IMR-90 (cell line): ENCODE measurements around the gene CXCL6. TPM values are rescaled to one million over a fixed set of nuclear protein-coding genes. Genes with fewer than 3 reads are reported as not detected.

Experiments
- ATAC-seq: fragments of 200-7000 bp; cut with Tn5 transposase; 2 replicates; pipeline ENCODE4 v1.9.1; 2020; ENCODE audit warnings: low read depth, mild to moderate bottlenecking, moderate library complexity
- BruUV-seq: library from RNA; stranded (reverse); fragments of 400-500 nt; replicated peaks from 2 replicates; lab custom pipeline; 2021; lab: Mats Ljungman, UMichigan
- CTCF ChIA-PET: fragments of 300-600 bp; formaldehyde crosslinking; extraction: SDS; loops from one replicate; lab custom pipeline; 2021; ENCODE audit warnings: antibody characterized with exemption; lab: Yijun Ruan, JAX
- POLR2A ChIA-PET: fragments of 300-600 bp; sonication (Branson Sonifier 250); formaldehyde crosslinking; loops from one replicate; lab custom pipeline; 2022; ENCODE audit warnings: antibody characterized with exemption; ENCODE audit not compliant: unreplicated experiment; lab: Charles Lee
- DNase-seq: peaks from one replicate; pipeline ENCODE4 v3.0.0; 2013
- H2AFZ ChIP-seq: replicated peaks from 2 replicates; pipeline ENCODE3; 2013; ENCODE audit warnings: low read length, mild to moderate bottlenecking; ENCODE audit not compliant: poor library complexity
- H2AK5ac ChIP-seq: 2 replicates; pipeline ENCODE4 v1.6.1; 2013; ENCODE audit warnings: low read depth, low read length, inconsistent platforms
- H2AK9ac ChIP-seq: replicated peaks from 2 replicates; pipeline ENCODE3; 2013; ENCODE audit warnings: mild to moderate bottlenecking, low read depth, low read length, moderate library complexity; ENCODE audit not compliant: poor library complexity
- H2BK120ac ChIP-seq: 2 replicates; pipeline ENCODE4 v1.6.1; 2013; ENCODE audit warnings: low read depth, low read length, inconsistent platforms
- H2BK15ac ChIP-seq: 3 replicates; pipeline ENCODE4 v1.6.1; 2013; ENCODE audit warnings: low read depth, low read length, inconsistent platforms
- H2BK20ac ChIP-seq: 2 replicates; pipeline ENCODE4 v1.6.1; 2013; ENCODE audit warnings: low read depth, mild to moderate bottlenecking, inconsistent platforms, low read length, moderate library complexity
- H2BK5ac ChIP-seq: 2 replicates; pipeline ENCODE4 v1.6.1; 2013; ENCODE audit warnings: mild to moderate bottlenecking, low read depth, low read length, inconsistent platforms; ENCODE audit not compliant: poor library complexity, severe bottlenecking
- H3K14ac ChIP-seq: replicated peaks from 2 replicates; pipeline ENCODE4 v1.6.1; 2013; ENCODE audit warnings: low read depth, low read length, inconsistent platforms
- H3K18ac ChIP-seq: 2 replicates; pipeline ENCODE4 v1.6.1; 2013; ENCODE audit warnings: low read depth, low read length, control low read depth
- H3K23ac ChIP-seq: 2 replicates; pipeline ENCODE4 v1.6.1; 2013; ENCODE audit warnings: low read depth, low read length, inconsistent platforms
- H3K27ac ChIP-seq: 2 replicates; pipeline ENCODE4 v1.5.1; 2013; ENCODE audit warnings: mild to moderate bottlenecking, control low read depth, low read length; ENCODE audit not compliant: insufficient read depth
- H3K27me3 ChIP-seq: 2 replicates; pipeline ENCODE4 v1.6.1; 2013; ENCODE audit warnings: low read length; ENCODE audit not compliant: control insufficient read depth, insufficient read depth
- H3K36me3 ChIP-seq: 2 replicates; pipeline ENCODE4 v1.6.1; 2013; ENCODE audit warnings: low read length, mixed read lengths; ENCODE audit not compliant: control insufficient read depth, insufficient read depth
- H3K4ac ChIP-seq: 2 replicates; pipeline ENCODE4 v1.6.1; 2013; ENCODE audit warnings: low read depth, low read length, inconsistent platforms
- H3K4me1 ChIP-seq: 2 replicates; pipeline ENCODE4 v1.6.1; 2013; ENCODE audit warnings: low read length, mixed read lengths; ENCODE audit not compliant: control insufficient read depth, insufficient read depth
- H3K4me2 ChIP-seq: 2 replicates; pipeline ENCODE4 v1.6.1; 2013; ENCODE audit warnings: low read depth, mild to moderate bottlenecking, control low read depth, low read length, moderate library complexity
- H3K4me3 ChIP-seq: 2 replicates; pipeline ENCODE4 v1.5.1; 2013; ENCODE audit warnings: low read depth, mild to moderate bottlenecking, control low read depth, low read length, moderate library complexity; ENCODE audit not compliant: insufficient read depth
- H3K56ac ChIP-seq: 2 replicates; pipeline ENCODE4 v1.6.1; 2013; ENCODE audit warnings: low read length, inconsistent platforms; ENCODE audit not compliant: insufficient read depth; ENCODE audit errors: extremely low read depth
- H3K79me1 ChIP-seq, 2 experiments: 2 replicates each; pipeline ENCODE4 v1.6.1; 2013; ENCODE audit warnings: low read length in 2 of 2, inconsistent platforms in 1 of 2, low read depth in 1 of 2
- H3K9ac ChIP-seq: 2 replicates; pipeline ENCODE4 v1.6.1; 2013; ENCODE audit warnings: low read depth, low read length, control low read depth
- H3K9me1 ChIP-seq: 2 replicates; pipeline ENCODE4 v1.6.1; 2013; ENCODE audit warnings: low read length, inconsistent platforms; ENCODE audit not compliant: insufficient read depth
- H3K9me3 ChIP-seq: 2 replicates; pipeline ENCODE4 v1.6.1; 2013; ENCODE audit warnings: low read length; ENCODE audit not compliant: control insufficient read depth, insufficient read depth
- H4K20me1 ChIP-seq: 2 replicates; pipeline ENCODE4 v1.6.1; 2013; ENCODE audit warnings: low read length, inconsistent platforms; ENCODE audit not compliant: insufficient read depth
- H4K5ac ChIP-seq: 2 replicates; pipeline ENCODE4 v1.6.1; 2013; ENCODE audit warnings: mild to moderate bottlenecking, low read depth, low read length, control low read depth
- H4K8ac ChIP-seq, 2 experiments: 2 replicates each; pipeline ENCODE4 v1.6.1; 2013; ENCODE audit warnings: low read depth in 2 of 2, low read length in 2 of 2, control low read depth in 1 of 2, inconsistent platforms in 1 of 2
- H4K91ac ChIP-seq: 2 replicates; pipeline ENCODE4 v1.6.1; 2013; ENCODE audit warnings: low read depth, low read length, inconsistent platforms; ENCODE audit not compliant: insufficient read depth
- FOS ChIP-seq: fragments of 150-350 bp; IDR thresholded peaks from 2 replicates; pipeline ENCODE4 v1.6.1; 2016; ENCODE audit warnings: low read depth, low read length
- RAD21 ChIP-seq: IDR thresholded peaks from 2 replicates; pipeline ENCODE4 v1.6.1; 2012; ENCODE audit warnings: low read length, improper control_type of control experiment
- WGBS, 2 experiments: methylation state at CpG; one replicate each; pipeline versions ENCODE4 v1.1.5 to v1.1.7; 2013; ENCODE audit warnings: missing lambda C conversion rate in 2 of 2; ENCODE audit not compliant: insufficient read length in 1 of 2; ENCODE audit errors: extremely low coverage in 2 of 2; 5-methylcytosine and 5-hydroxymethylcytosine counted together
- dilution Hi-C: fragments of 300-500 bp; cut with HindIII; formaldehyde crosslinking; loops from one replicate; pipeline ENCODE4 v1.14.3; 2018; ENCODE audit warnings: low sequenced_read_pairs; ENCODE audit not compliant: unreplicated experiment
- in situ Hi-C: fragments of 300-500 bp; cut with MboI; formaldehyde crosslinking; loops from 3 replicates; pipeline ENCODE4 v1.14.3; 2019; ENCODE audit warnings: low sequenced_read_pairs, inconsistent platforms, mixed read lengths
- intact Hi-C: fragments of 100-400 bp; cut with micrococcal nuclease; formaldehyde crosslinking; loops from 2 replicates; pipeline ENCODE4 v1.10.0; 2022
- polyA plus RNA-seq, 3 experiments: library from polyadenylated mRNA; depleted of rRNA; stranded (reverse); fragments of >200 nt; gene quantifications; 2 replicates each; pipeline ENCODE4 v1.2.3, GENCODE V29; 2012; ENCODE audit warnings: low replicate concordance in 1 of 3
- total RNA-seq: library from RNA; depleted of rRNA; stranded (reverse); fragments of >200 nt; gene quantifications from 2 replicates; pipeline ENCODE4 v1.2.3, GENCODE V29; 2012; rRNA removed

The CXCL6 gene
- total and polyA plus RNA-seq, 2 of the 4 experiments (the other 2 are of a cell fraction) = not detected

- Histone ChIP-seq H3K27me3 (0 out of 2 replicates have a peak, but pooled peaks cover 1% of the 10 kb centered on the region), H2BK120ac (peak overlapping the region; percentile 10; the same call in 1 of the 2 replicates), H2AFZ (no peak overlapping the region), H3K4me3 (no peak overlapping the region), H3K23ac (no peak overlapping the region), H3K9ac (no peak overlapping the region), H3K18ac (no peak overlapping the region), H3K14ac (no peak overlapping the region), H3K79me1 (no peaks in the 10 kb centered on the region), H3K4me2 (no peak overlapping the region), H4K91ac (no peak overlapping the region), H3K4me1 (no peaks in the 10 kb centered on the region; the same call in 1 of the 2 replicates), H2AK5ac (no peak overlapping the region), H3K9me1 (no peaks in the 10 kb centered on the region), H3K4ac (no peak overlapping the region), H4K5ac (no peak overlapping the region), H2BK15ac (peak overlapping the region; percentile 20; the same call in 1 of the 3 replicates), H3K56ac (no peak overlapping the region), H2BK20ac (no peak overlapping the region), H2BK5ac (no peak overlapping the region), H3K9me3 (no peaks in the 10 kb centered on the region), H4K20me1 (no peaks in the 10 kb centered on the region), H4K8ac (no peak overlapping the region), H3K27ac (no peak overlapping the region), H3K36me3 (no peaks in the 10 kb centered on the region), H2AK9ac (no peak overlapping the region)
- TF ChIP-seq FOS (no peak), RAD21 (no peak)
- BruUV-seq = no TSS peak
- intact Hi-C loops (no loop called here), in situ Hi-C loops (no loop called here), dilution Hi-C loops (no loop called here)
- no CpG with 5 or more reads among the region's 4 CpGs for WGBS, 2 experiments
- POLR2A ChIA-PET = no interaction called here
- CTCF ChIA-PET = no interaction called here
- no peak for ATAC-seq
- DNase-seq = no peak
These were observed 49.2 kb downstream of the CXCL6 start for GRCh38 chr4:73885574-73886267.

Other genes starting within 250 kb of the CXCL6 start
- not detected in 2 replicates for gene RASSF6, start 216.2 kb upstream of the CXCL6 start, total RNA-seq
- gene RASSF6, start 216.2 kb upstream of the CXCL6 start, polyA plus RNA-seq (2012; rRNA removed) = not detected in 2 replicates
- 2.7 and 3.3 TPM in 2 replicates for gene CXCL8, start 96.1 kb upstream of the CXCL6 start, total RNA-seq
- 2.2 and 3.0 TPM in 2 replicates for gene CXCL8, start 96.1 kb upstream of the CXCL6 start, polyA plus RNA-seq (2012; rRNA removed)
- not detected in 2 replicates for gene PF4V1, start 16.6 kb downstream of the CXCL6 start, total RNA-seq
- gene PF4V1, start 16.6 kb downstream of the CXCL6 start, polyA plus RNA-seq (2012; rRNA removed) = not detected in 2 replicates
- gene CXCL1, start 32.7 kb downstream of the CXCL6 start, total RNA-seq = not detected in 2 replicates
- gene CXCL1, start 32.7 kb downstream of the CXCL6 start, polyA plus RNA-seq (2012; rRNA removed) = 1.1 and 2.0 TPM in 2 replicates
- gene PF4, start 145.3 kb downstream of the CXCL6 start, total RNA-seq = not detected in 2 replicates
- gene PF4, start 145.3 kb downstream of the CXCL6 start, polyA plus RNA-seq (2012; rRNA removed) = not detected in 2 replicates
- not detected in 2 replicates for gene PPBP, start 151.5 kb downstream of the CXCL6 start, total RNA-seq
- gene PPBP, start 151.5 kb downstream of the CXCL6 start, polyA plus RNA-seq (2012; rRNA removed) = not detected in 2 replicates
- gene CXCL5, start 162.0 kb downstream of the CXCL6 start, total RNA-seq = not detected in 2 replicates
- 0.14 and 0.22 TPM in 2 replicates for gene CXCL5, start 162.0 kb downstream of the CXCL6 start, polyA plus RNA-seq (2012; rRNA removed)
- gene CXCL3, start 202.0 kb downstream of the CXCL6 start, total RNA-seq = 0.18 TPM in 1 of 2 replicates, not detected in the other
- 0.27 and 0.74 TPM in 2 replicates for gene CXCL3, start 202.0 kb downstream of the CXCL6 start, polyA plus RNA-seq (2012; rRNA removed)